Adrenal gland (tissue), 12 donors: ENCODE measurements around the gene CHRM2. TPM values are rescaled to one million over a fixed set of nuclear protein-coding genes. Genes with fewer than 3 reads are reported as not detected.

Experiments used
- DNase-seq, 7 donors: peaks; one replicate each; pipeline ENCODE4 v3.0.0-alpha.2; 2019 to 2020
- H3K27ac ChIP-seq, 5 donors: fragments of 200-600 bp; sonication (generic) in 4 of 5; 1 replicate in 3 of 5; 2 replicates in 2 of 5; pipeline versions ENCODE4 v1.5.1 to v1.8.0; 2016 to 2020; ENCODE audit warnings: mild to moderate bottlenecking in 1 of 5
- H3K27me3 ChIP-seq: fragments of 200-600 bp; 2 replicates; pipeline ENCODE4 v1.8.0; 2021
- H3K36me3 ChIP-seq, 2 donors: fragments of 200-600 bp; replicated peaks in 1 of 2; 1 replicate in 1 of 2; 2 replicates in 1 of 2; pipeline versions ENCODE4 v1.5.1 to v1.8.0; 2018 to 2022
- H3K4me1 ChIP-seq, 2 donors: fragments of 200-600 bp; replicated peaks in 1 of 2; 1 replicate in 1 of 2; 2 replicates in 1 of 2; pipeline versions ENCODE4 v1.5.1 to v1.8.0; 2018 to 2021
- H3K4me3 ChIP-seq, 4 donors: fragments of 200-600 bp; sonication (generic) in 3 of 4; one replicate each; pipeline ENCODE4 v1.5.1; 2016 to 2018
- H3K9me3 ChIP-seq, 3 donors: fragments of 200-600 bp; sonication (generic) in 1 of 3; replicated peaks in 1 of 3; 1 replicate in 2 of 3; 2 replicates in 1 of 3; pipeline versions ENCODE4 v1.5.1 to v1.8.0; 2016 to 2021
- POLR2A ChIP-seq, 2 donors: fragments of 450-650 bp; IDR thresholded peaks; one replicate each; pipeline ENCODE4 v1.6.1; 2017; ENCODE audit warnings: antibody characterized with exemption in 2 of 2, mild to moderate bottlenecking in 2 of 2, moderate library complexity in 1 of 2
- WGBS, 4 donors: extraction: QIAGEN DNeasy Blood & Tissue Kit in 2 of 4; methylation state at CpG; one replicate each; pipeline versions ENCODE4 v1.1.5 to v1.1.7; 2013 to 2017; 5-methylcytosine and 5-hydroxymethylcytosine counted together
- intact Hi-C, 2 donors: fragments of 100-400 bp; cut with DNase I; formaldehyde crosslinking; loops; one replicate each; pipeline versions ENCODE4 v1.14.1 to v1.15.0; 2022 to 2023
- polyA plus RNA-seq, 3 donors: library from polyadenylated mRNA; stranded (reverse); fragments of 200-250 nt in 2 of 3; fragments of 350-450 nt in 1 of 3; fragmentation: Illumina TruSeq in 1 of 3; extraction: RNeasy Lipid Tissue Mini Kit (QIAGEN cat#74804) in 1 of 3; gene quantifications; one replicate each; pipeline ENCODE4 v1.2.3, GENCODE V29; 2013 to 2014
- total RNA-seq, 9 donors: library from RNA; depleted of rRNA in 4 of 9; stranded (reverse); fragments of >200 nt in 4 of 9; fragments of 120-200 nt in 1 of 9; fragmentation: NEBNext Ultra II Directional in 1 of 9; extraction: Animal tissue kit (Norgen Biotek cat#: 25700) in 1 of 9; gene quantifications; one replicate each; pipeline versions ENCODE4 v1.1.0 to v1.2.4, GENCODE V29; 2013 to 2023
- TF ChIP-seq, protein P1 (sequence below), 6 experiments: fragments of 450-650 bp in 4 of 6; fragments of 200-600 bp in 2 of 6; sonication (generic) in 1 of 6; IDR thresholded peaks; 1 replicate in 5 of 6; 2 replicates in 1 of 6; pipeline versions ENCODE4 v1.5.1 to v1.8.0; 2016 to 2021; ENCODE audit warnings: antibody characterized with exemption in 6 of 6, mild to moderate bottlenecking in 2 of 6, moderate library complexity in 1 of 6
- donor health status: healthy with polysubstance abuse.
- donor health status: Bipolar disorder and iron deficiency.
- donor health status: DM: yes; HTN: yes; CAD: no.
- donor health status: DM: no; HTN: no; CAD: no.
- donor health status: DM: no; HTN: no; CAD: no.
- donor health status: DM: yes; HTN: yes; CAD: no.

Gene CHRM2
- total and polyA plus RNA-seq, 12 donors = 0.07 to 0.39 (median 0.22) TPM; not detected in 7

DNA sequence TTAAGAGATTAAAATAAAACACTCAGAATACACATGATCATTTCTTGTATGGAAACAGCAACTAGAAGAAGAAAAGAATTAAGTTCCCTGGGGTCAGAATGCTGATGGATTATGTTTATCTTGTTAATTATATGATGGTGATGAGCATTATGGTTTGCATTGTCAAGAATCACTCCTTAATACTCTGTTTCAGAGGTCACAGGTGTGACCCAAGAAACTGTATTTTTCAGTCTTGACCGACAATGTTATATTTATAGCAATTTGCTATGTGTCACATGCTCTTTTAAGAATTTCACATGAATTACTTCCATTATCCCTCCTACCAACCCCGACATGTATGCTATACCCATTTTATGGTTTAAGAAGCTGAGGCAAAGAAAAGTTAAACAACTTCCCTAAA is 2.7 kb upstream of the CHRM2 start:
- intact Hi-C loops = no loop called here
- Histone ChIP-seq H3K27me3 (peaks cover 25% of the 10 kb centered on the region), H3K36me3 (no peaks in the 10 kb centered on the region), H3K4me1 (peaks cover 0 to 6% of the 10 kb centered on the region in 2 donors), H3K9me3 (no peaks in the 10 kb centered on the region), H3K4me3 (no peak overlapping the region), H3K27ac (no peak overlapping the region)
- WGBS, 4 donors = 75 to 80% (median 78%) methylated on average over 2 of the region's 2 CpGs
- TF ChIP-seq, protein P1, sequence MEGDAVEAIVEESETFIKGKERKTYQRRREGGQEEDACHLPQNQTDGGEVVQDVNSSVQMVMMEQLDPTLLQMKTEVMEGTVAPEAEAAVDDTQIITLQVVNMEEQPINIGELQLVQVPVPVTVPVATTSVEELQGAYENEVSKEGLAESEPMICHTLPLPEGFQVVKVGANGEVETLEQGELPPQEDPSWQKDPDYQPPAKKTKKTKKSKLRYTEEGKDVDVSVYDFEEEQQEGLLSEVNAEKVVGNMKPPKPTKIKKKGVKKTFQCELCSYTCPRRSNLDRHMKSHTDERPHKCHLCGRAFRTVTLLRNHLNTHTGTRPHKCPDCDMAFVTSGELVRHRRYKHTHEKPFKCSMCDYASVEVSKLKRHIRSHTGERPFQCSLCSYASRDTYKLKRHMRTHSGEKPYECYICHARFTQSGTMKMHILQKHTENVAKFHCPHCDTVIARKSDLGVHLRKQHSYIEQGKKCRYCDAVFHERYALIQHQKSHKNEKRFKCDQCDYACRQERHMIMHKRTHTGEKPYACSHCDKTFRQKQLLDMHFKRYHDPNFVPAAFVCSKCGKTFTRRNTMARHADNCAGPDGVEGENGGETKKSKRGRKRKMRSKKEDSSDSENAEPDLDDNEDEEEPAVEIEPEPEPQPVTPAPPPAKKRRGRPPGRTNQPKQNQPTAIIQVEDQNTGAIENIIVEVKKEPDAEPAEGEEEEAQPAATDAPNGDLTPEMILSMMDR (IDR thresholded peaks at IDR 0.05) = no peak
- TF ChIP-seq POLR2A (IDR thresholded peaks at IDR 0.05) = no peak
- no peak for DNase-seq

DNA sequence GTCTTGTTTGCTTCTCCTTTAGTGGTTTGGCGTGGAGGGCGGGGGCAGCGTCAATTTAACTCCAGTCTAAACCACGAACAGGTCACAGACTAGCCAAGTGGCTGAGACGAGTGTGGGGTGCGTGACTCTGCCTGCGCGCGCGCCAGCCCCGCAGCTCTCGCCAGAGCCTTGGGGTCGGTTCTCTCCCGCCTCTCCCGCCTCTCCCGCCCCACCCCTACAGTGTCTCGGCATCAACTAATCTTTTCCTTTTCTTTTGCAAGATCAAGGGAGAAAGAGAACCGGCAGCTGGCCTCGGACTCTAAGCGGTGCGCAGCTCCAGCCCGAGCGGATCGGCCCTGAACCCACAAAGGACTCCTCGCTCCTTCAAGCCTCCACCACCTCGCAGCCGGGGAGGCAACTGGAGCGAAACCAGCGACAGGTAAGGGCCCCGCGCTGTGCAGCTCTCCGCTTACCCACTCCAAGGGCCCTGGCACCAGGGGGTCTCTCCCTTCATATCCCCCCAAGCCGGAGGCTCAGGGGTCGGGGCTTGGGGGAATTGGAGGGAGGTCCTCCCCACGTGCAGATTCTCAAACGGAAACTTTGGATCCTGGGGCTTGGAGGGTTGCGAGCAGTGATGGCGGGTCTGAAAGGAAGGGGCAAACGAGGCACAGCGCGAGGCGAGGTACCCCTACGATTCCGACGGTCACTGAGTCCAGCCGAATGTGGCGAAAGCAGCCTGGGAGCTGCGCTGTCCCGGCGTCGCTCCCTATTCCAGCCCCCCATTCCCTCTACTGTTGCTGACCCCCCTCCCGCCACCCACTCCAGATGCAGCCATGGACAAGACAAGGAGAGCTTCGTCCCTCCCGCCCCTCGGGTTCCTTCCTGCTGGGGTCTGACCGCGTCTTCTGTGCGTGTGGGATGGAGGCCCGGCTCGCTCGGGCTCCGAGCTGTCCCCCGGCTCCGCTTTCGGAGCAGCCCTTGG is 829 bp downstream of the CHRM2 start:
- no peak for DNase-seq
- Histone ChIP-seq H3K4me3 (no peak overlapping the region), H3K27ac (no peak overlapping the region), H3K27me3 (peaks cover 34% of the 10 kb centered on the region), H3K36me3 (no peaks in the 10 kb centered on the region), H3K9me3 (no peaks in the 10 kb centered on the region), H3K4me1 (peaks cover 0 to 10% of the 10 kb centered on the region in 2 donors)
- WGBS, 4 donors = 1 to 10% (median 2%) methylated on average over 40 to 65 of the region's 65 CpGs
- intact Hi-C loops = no loop called here
- TF ChIP-seq, protein P1 (IDR thresholded peaks at IDR 0.05) = no peak
- TF ChIP-seq POLR2A (IDR thresholded peaks at IDR 0.05) = no peak

- H3K36me3 ChIP-seq = no peaks in the 10 kb centered on the region
- peaks cover 34% of the 10 kb centered on the region for H3K27me3 ChIP-seq
- no peak for DNase-seq
- no peak overlapping the region for H3K27ac ChIP-seq
- H3K9me3 ChIP-seq = no peaks in the 10 kb centered on the region
- H3K4me3 ChIP-seq = no peak overlapping the region
- peaks cover 0 to 10% of the 10 kb centered on the region in 2 donors for H3K4me1 ChIP-seq
- no peak for TF ChIP-seq POLR2A (IDR thresholded peaks at IDR 0.05)
- TF ChIP-seq, protein P1 (IDR thresholded peaks at IDR 0.05) = no peak
- 1 to 3% (median 2%) methylated on average over 22 to 54 of the region's 54 CpGs for WGBS, 4 donors
- intact Hi-C loops = no loop called here
These were observed 1.8 kb downstream of the CHRM2 start for GRCh38 chr7:136869991-136870865.
